ENCODE data around the gene PSTPIP1. TPM values are rescaled to one million over a fixed set of nuclear protein-coding genes. Genes with fewer than 3 reads are reported as not detected.
A peak's percentile ranks its signal among the peaks of the same experiment; 100 is the strongest.

PSTPIP1 gene
- total and polyA plus RNA-seq, 9 donors: 1.3 to 2.9 (median 2.3) TPM

GRCh38 chr15:77031376-77032050 is 36.6 kb downstream of the PSTPIP1 start:
- Histone ChIP-seq H3K9me3 (replicated peaks; ENCODE audit: control insufficient read depth, low read depth, low read length) (no peaks in the 10 kb centered on the region), H3K36me3 (ENCODE audit: control insufficient read depth, insufficient read depth, low read length) (peaks cover 7% of the 10 kb centered on the region), H3K27ac (ENCODE audit: low read length) (no peak overlapping the region), H3K27me3 (ENCODE audit: control insufficient read depth, insufficient read depth, low read length) (peaks cover 5% of the 10 kb centered on the region), H3K4me1 (ENCODE audit: control insufficient read depth, insufficient read depth, low read length) (peaks cover 73% of the 10 kb centered on the region), H3K4me3 (ENCODE audit: low read length) (no peak overlapping the region)
- 62% methylated on average over 8 of the region's 12 CpGs for WGBS (ENCODE audit: insufficient coverage)
- DNase-seq: peak; percentile 70

DNA sequence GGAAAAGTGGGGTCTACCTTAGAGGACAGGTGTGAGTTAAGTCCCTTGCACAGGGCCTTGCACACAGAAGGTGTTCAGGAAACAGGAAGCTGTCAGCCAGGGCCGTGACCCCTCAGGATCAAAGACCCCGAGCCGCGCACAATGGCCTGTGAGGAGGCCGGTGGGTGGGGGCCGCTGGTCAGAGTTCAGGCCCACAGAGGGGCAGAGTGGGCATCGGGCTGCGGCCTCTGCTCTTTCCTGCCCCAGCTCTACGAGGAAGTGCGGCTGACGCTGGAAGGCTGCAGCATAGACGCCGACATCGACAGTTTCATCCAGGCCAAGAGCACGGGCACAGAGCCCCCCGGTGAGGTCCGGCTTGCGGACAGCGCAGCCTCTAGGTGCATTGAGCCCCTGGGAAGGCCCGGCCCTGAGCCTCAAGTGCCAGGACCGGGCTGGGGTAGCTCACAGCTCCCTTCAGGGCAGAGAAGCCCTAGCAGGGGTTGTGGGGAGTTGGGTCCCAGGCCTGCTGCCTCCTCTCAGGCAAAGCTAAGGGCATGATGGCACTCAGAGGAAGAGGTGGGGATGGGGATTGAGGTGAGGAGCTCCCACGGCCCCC is 37.2 kb downstream of the PSTPIP1 start:
- peaks cover 68% of the 10 kb centered on the region for H3K4me1 ChIP-seq (ENCODE audit: control insufficient read depth, insufficient read depth, low read length)
- 46% methylated on average over 20 of the region's 22 CpGs for WGBS (ENCODE audit: insufficient coverage)
- peaks cover 5% of the 10 kb centered on the region for H3K27me3 ChIP-seq (ENCODE audit: control insufficient read depth, insufficient read depth, low read length)

DNA sequence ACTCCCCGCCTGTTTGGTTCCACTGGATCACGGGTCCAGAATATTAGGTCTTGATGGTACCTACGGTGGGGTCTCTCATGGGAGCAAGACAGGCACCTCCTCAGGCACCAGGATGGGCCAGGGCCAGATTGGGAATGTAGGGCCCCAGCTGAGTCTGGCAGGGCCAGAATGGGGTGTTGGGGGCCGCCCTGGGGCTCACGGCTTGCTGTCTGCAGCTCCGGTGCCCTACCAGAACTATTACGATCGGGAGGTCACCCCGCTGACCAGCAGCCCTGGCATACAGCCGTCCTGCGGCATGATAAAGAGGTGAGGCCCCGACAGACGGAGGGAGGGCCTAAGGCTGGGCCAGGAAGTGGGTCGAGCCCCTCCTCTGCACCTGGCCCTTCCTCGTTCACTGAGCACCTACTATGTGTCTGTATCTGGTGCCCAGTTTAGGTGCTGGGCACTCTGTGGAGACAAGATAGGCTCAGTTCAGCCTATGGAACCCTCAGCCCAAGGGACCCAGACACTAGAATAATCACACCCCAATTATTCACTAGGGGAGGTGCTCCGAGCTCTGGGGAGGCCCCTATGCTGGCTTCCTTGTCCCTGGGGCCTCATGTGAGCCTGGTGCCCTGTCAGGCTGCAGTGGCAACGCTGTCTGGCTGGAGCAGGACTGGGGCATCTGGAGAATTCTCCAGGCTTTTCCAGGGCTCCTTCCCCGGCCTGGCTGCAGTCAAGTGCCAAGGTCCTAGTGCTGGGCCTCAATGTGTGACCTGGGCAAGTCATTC is 37.9 kb downstream of the PSTPIP1 start:
- WGBS (ENCODE audit: insufficient coverage): 69% methylated on average over 18 of the region's 18 CpGs
- H3K27ac ChIP-seq (ENCODE audit: low read length): no peak overlapping the region
- no peak for DNase-seq
- peaks cover 5% of the 10 kb centered on the region for H3K27me3 ChIP-seq (ENCODE audit: control insufficient read depth, insufficient read depth, low read length)
- peaks cover 63% of the 10 kb centered on the region for H3K4me1 ChIP-seq (ENCODE audit: control insufficient read depth, insufficient read depth, low read length)
- no peaks in the 10 kb centered on the region for H3K9me3 ChIP-seq (replicated peaks; ENCODE audit: control insufficient read depth, low read depth, low read length)
- H3K36me3 ChIP-seq (ENCODE audit: control insufficient read depth, insufficient read depth, low read length): peaks cover 17% of the 10 kb centered on the region
- H3K4me3 ChIP-seq (ENCODE audit: low read length): no peak overlapping the region

More for the DNA sequence above, 37.2 kb downstream of the PSTPIP1 start:
- Histone ChIP-seq H3K36me3 (ENCODE audit: control insufficient read depth, insufficient read depth, low read length) (peaks cover 13% of the 10 kb centered on the region), H3K27ac (ENCODE audit: low read length) (no peak overlapping the region), H3K9me3 (replicated peaks; ENCODE audit: control insufficient read depth, low read depth, low read length) (no peaks in the 10 kb centered on the region), H3K4me3 (ENCODE audit: low read length) (no peak overlapping the region)
- no peak for DNase-seq

DNA sequence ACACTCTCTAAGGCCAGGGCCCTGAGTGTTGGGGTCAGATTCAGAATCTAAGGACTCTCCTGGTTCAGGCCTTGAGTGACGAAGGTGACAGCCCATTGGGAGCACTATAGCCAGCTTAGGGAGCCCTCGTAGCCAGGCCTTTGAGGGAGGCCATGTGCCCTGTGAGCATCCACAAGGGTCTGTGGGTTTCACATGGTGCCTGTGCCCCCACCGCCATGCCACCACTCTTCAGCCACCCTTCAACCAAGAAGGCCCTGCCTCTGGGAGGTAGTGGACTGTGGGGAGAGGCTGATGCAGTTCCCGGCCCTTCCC is 38.4 kb downstream of the PSTPIP1 start:
- WGBS (ENCODE audit: insufficient coverage): 69% methylated on average over 2 of the region's 4 CpGs
- H3K9me3 ChIP-seq (replicated peaks; ENCODE audit: control insufficient read depth, low read depth, low read length): no peaks in the 10 kb centered on the region
- H3K4me1 ChIP-seq (ENCODE audit: control insufficient read depth, insufficient read depth, low read length): peaks cover 58% of the 10 kb centered on the region
- no peak overlapping the region for H3K27ac ChIP-seq (ENCODE audit: low read length)
- H3K4me3 ChIP-seq (ENCODE audit: low read length): no peak overlapping the region
- H3K36me3 ChIP-seq (ENCODE audit: control insufficient read depth, insufficient read depth, low read length): peaks cover 17% of the 10 kb centered on the region
- DNase-seq: no peak
- peaks cover 5% of the 10 kb centered on the region for H3K27me3 ChIP-seq (ENCODE audit: control insufficient read depth, insufficient read depth, low read length)

DNA sequence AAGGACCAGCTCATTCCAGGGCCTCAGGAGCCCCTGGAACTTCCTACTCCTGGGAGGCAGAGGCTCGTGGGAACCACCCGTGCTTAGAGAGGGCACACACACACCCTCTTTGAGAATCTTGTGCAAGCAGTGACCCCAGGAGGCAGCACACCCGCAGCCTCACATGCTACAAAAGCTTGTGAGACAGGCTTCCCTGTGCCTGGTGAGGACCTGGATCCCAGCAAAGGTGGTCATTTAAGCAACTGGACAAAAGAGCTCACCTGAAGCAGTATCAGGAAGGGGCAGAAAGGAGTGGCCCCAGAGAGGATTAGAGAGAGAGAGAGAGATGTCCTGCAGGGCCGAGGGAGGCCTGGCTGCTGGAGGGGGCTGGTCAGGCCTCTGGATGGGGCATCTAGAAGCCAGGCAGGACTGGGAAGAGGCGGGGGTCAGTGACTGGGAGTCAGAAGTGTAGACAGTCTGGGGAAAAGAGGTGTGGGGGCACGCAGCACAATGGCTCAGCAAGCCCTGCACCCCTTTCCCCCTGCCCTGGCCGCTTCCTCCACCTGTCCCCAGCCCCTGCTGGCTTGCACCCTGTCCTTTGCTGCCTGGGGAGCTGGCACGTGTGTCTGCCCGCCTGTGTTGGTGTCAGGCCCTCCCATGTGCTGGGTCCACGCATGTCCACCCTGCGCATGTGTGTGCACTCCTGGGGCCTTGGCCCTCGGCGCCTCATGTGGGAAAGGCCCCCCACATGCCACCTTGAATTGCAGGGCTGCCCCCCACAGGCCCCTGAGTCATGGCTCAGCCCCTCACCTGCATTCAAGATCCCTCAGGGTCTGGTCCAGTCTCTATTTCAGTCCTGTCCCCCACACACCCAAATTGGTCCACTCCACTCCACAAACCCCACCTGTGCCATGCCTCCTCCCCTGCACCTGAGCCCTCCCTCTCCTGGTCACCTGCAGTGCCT is 39.1 kb downstream of the PSTPIP1 start:
- WGBS (ENCODE audit: insufficient coverage): 70% methylated on average over 10 of the region's 13 CpGs
- no peaks in the 10 kb centered on the region for H3K9me3 ChIP-seq (replicated peaks; ENCODE audit: control insufficient read depth, low read depth, low read length)
- H3K27me3 ChIP-seq (ENCODE audit: control insufficient read depth, insufficient read depth, low read length): peaks cover 3% of the 10 kb centered on the region
- H3K4me3 ChIP-seq (ENCODE audit: low read length): no peak overlapping the region
- H3K4me1 ChIP-seq (ENCODE audit: control insufficient read depth, insufficient read depth, low read length): peaks cover 57% of the 10 kb centered on the region
- peaks cover 24% of the 10 kb centered on the region for H3K36me3 ChIP-seq (ENCODE audit: control insufficient read depth, insufficient read depth, low read length)
- no peak for DNase-seq
- H3K27ac ChIP-seq (ENCODE audit: low read length): no peak overlapping the region

DNA sequence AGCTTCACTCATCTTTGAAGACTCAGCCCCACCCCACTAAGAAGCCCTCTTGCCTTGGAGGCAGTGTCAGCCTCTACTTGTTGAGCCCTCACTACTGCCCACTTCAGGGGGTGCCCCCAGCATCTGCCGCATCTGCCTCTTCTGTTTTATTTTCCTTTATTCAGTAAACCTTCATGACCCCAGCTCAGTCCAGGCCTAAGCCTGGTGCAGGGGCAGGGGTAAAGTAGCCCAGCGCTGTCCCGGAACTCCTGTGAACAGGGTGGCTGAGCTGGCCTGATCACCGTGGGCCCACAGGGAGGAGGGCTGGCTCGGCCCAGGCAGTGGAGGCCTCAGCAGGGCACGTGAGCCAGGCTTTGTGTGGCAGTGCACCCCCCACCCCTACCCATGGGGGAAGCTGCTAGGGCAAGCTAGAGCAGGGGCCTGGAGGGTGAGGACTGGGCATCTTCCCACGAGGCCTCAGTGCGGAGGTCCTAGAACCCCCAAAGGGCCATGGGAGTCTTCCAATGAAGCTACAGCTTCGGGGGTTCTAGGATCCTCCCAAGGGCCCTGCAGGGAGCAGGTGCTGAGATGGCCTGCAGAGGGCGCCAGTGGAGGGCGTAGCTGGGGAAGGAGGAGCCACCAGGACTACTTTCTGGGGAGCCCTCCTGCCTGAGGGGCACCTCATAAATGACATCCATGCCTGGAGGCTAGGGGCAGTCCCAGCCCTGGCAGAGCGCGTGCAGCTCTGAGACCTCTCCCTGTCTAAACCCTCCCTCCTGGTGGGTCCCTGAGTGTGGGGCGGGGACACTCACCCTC is 40.0 kb downstream of the PSTPIP1 start:
- WGBS (ENCODE audit: insufficient coverage): 58% methylated on average over 6 of the region's 14 CpGs
- H3K27ac ChIP-seq (ENCODE audit: low read length): no peak overlapping the region
- H3K4me3 ChIP-seq (ENCODE audit: low read length): no peak overlapping the region
- H3K4me1 ChIP-seq (ENCODE audit: control insufficient read depth, insufficient read depth, low read length): peaks cover 65% of the 10 kb centered on the region
- DNase-seq: no peak
- no peaks in the 10 kb centered on the region for H3K27me3 ChIP-seq (ENCODE audit: control insufficient read depth, insufficient read depth, low read length)
- H3K9me3 ChIP-seq (replicated peaks; ENCODE audit: control insufficient read depth, low read depth, low read length): no peaks in the 10 kb centered on the region
- peaks cover 33% of the 10 kb centered on the region for H3K36me3 ChIP-seq (ENCODE audit: control insufficient read depth, insufficient read depth, low read length)

GRCh38 chr15:77035584-77035983 is 40.7 kb downstream of the PSTPIP1 start:
- 88% methylated on average over 9 of the region's 9 CpGs for WGBS (ENCODE audit: insufficient coverage)

DNA sequence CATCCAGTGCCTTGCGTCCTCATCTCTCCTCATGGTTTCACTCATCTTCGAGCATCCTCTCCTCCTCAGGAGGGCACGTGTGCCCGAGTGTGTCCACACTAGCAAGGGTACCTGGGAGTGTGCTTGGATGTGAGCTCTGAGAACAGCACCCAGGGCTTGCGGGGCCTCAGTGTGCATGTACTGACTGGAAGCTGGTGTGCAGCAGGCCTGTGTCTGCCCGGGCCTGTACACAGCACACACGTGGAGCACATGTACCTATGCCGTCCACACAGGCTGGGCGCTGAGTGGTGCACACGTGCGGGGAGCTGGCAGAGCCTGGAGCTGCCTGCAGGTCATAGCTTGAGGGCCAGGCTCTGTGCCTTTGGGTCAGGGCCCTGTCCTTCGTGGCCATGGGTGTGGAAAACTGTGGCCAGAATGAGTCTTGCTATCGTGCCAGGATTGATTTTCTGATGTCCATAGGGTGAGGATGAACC is 41.1 kb downstream of the PSTPIP1 start:
- peaks cover 57% of the 10 kb centered on the region for H3K4me1 ChIP-seq (ENCODE audit: control insufficient read depth, insufficient read depth, low read length)
- peaks cover 36% of the 10 kb centered on the region for H3K36me3 ChIP-seq (ENCODE audit: control insufficient read depth, insufficient read depth, low read length)
- H3K27ac ChIP-seq (ENCODE audit: low read length): no peak overlapping the region
- DNase-seq: no peak
- H3K27me3 ChIP-seq (ENCODE audit: control insufficient read depth, insufficient read depth, low read length): no peaks in the 10 kb centered on the region
- WGBS (ENCODE audit: insufficient coverage): 90% methylated on average over 9 of the region's 13 CpGs
- no peaks in the 10 kb centered on the region for H3K9me3 ChIP-seq (replicated peaks; ENCODE audit: control insufficient read depth, low read depth, low read length)
- no peak overlapping the region for H3K4me3 ChIP-seq (ENCODE audit: low read length)

More at GRCh38 chr15:77035584-77035983, 40.7 kb downstream of the PSTPIP1 start:
- no peak for DNase-seq
- Histone ChIP-seq H3K9me3 (replicated peaks; ENCODE audit: control insufficient read depth, low read depth, low read length) (no peaks in the 10 kb centered on the region), H3K4me1 (ENCODE audit: control insufficient read depth, insufficient read depth, low read length) (peaks cover 62% of the 10 kb centered on the region), H3K27ac (ENCODE audit: low read length) (no peak overlapping the region), H3K36me3 (ENCODE audit: control insufficient read depth, insufficient read depth, low read length) (peaks cover 36% of the 10 kb centered on the region), H3K27me3 (ENCODE audit: control insufficient read depth, insufficient read depth, low read length) (no peaks in the 10 kb centered on the region), H3K4me3 (ENCODE audit: low read length) (no peak overlapping the region)

Data from muscle of leg (tissue), 11 donors.